Breast epithelium (tissue), 4 donors: ENCODE results near the gene TMEM50B. TPM values are rescaled to one million over a fixed set of nuclear protein-coding genes. Genes with fewer than 3 reads are reported as not detected.
"Not testable (repeated sequence)": the region's sequence is repeated elsewhere in the genome, so short reads cannot be mapped to it uniquely, and the experiment has no call there.

ENCODE experiments used
- DNase-seq, 2 donors: peaks; one replicate each; pipeline ENCODE4 v3.0.0-alpha.2; 2019; ENCODE audit warnings: low spot score in 2 of 2
- H3K27ac ChIP-seq, 2 donors: fragments of 200-600 bp; sonication (generic) in 1 of 2; one replicate each; pipeline ENCODE4 v1.5.1; 2016 to 2019; ENCODE audit warnings: mild to moderate bottlenecking in 1 of 2
- H3K27me3 ChIP-seq, 2 donors: fragments of 200-600 bp; sonication (generic) in 1 of 2; one replicate each; pipeline versions ENCODE4 v1.5.1 to v1.6.0; 2017 to 2019; ENCODE audit warnings: control low read depth in 1 of 2, mild to moderate bottlenecking in 1 of 2
- H3K36me3 ChIP-seq: fragments of 200-600 bp; one replicate; pipeline ENCODE4 v1.5.1; 2019
- H3K4me1 ChIP-seq, 2 donors: fragments of 200-600 bp; sonication (generic); one replicate each; pipeline ENCODE4 v1.5.1; 2016 to 2019; ENCODE audit warnings: control low read depth in 1 of 2
- H3K4me3 ChIP-seq, 3 donors: fragments of 200-600 bp; sonication (generic); 1 replicate in 2 of 3; 2 replicates in 1 of 3; pipeline ENCODE4 v1.5.1; 2016 to 2019; ENCODE audit warnings: mild to moderate bottlenecking in 3 of 3, moderate library complexity in 2 of 3
- H3K9me3 ChIP-seq, 2 donors: fragments of 200-600 bp; sonication (generic) in 1 of 2; one replicate each; pipeline ENCODE4 v1.5.1; 2016 to 2019; ENCODE audit warnings: control low read depth in 1 of 2
- CTCF ChIP-seq, 3 donors: fragments of 450-650 bp; IDR thresholded peaks; one replicate each; pipeline ENCODE4 v1.5.1; 2016 to 2017; ENCODE audit warnings: antibody characterized with exemption in 3 of 3, mild to moderate bottlenecking in 3 of 3, moderate library complexity in 3 of 3
- POLR2A ChIP-seq: fragments of 450-650 bp; IDR thresholded peaks from one replicate; pipeline ENCODE4 v1.6.1; 2016; ENCODE audit warnings: antibody characterized with exemption, mild to moderate bottlenecking, moderate library complexity
- POLR2AphosphoS5 ChIP-seq, 3 donors: sonication (generic); formaldehyde crosslinking; IDR thresholded peaks; one replicate each; pipeline ENCODE4 v1.6.1; 2017; ENCODE audit warnings: antibody characterized with exemption in 3 of 3
- intact Hi-C: fragments of 100-400 bp; cut with DNase I; formaldehyde crosslinking; loops from one replicate; pipeline ENCODE4 v1.15.1; 2023; ENCODE audit warnings: low total_unique reads
- total RNA-seq, 3 donors: library from RNA; depleted of rRNA; stranded (reverse); fragments of >200 nt; gene quantifications; one replicate each; pipeline ENCODE4 v1.1.0, GENCODE V29; 2016

Gene TMEM50B
- total RNA-seq, 3 donors from 2014 or later = 88.8 to 92.8 (median 91.8) TPM

GRCh38 chr21:33455686-33456446 is 23.9 kb downstream of the TMEM50B start:
- Histone ChIP-seq H3K4me1 (no peaks in the 10 kb centered on the region), H3K27ac (no peak overlapping the region), H3K4me3 (no peak overlapping the region), H3K27me3 (no peaks in the 10 kb centered on the region), H3K9me3 (no peaks in the 10 kb centered on the region), H3K36me3 (peaks cover 3% of the 10 kb centered on the region)
- TF ChIP-seq POLR2AphosphoS5 (IDR thresholded peaks at IDR 0.05) (no peak), CTCF (IDR thresholded peaks at IDR 0.05) (no peak), POLR2A (no peak)
- no peak for DNase-seq
- intact Hi-C loops = no loop called here

DNA sequence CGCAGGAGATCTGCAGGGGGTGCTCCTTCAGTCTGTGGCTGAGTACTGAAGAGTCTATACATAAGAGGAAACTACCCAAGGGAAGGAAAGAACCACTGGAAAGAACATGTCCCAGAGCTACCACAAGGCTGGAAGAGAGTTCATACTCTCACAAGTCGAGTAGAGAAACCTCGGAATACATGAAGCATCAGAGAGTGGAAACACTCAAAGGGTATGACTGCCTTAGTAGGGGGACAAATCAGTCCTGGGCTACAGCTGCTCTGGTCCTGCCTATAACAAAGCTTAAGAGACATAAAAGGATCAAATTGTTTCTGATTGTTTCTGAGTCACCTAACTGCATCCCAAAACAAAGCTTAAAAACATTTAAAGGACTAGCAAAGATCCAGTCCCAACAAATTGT is 27.4 kb downstream of the TMEM50B start:
- Histone ChIP-seq H3K4me1 (no peaks in the 10 kb centered on the region), H3K9me3 (no peaks in the 10 kb centered on the region), H3K36me3 (peaks cover 3% of the 10 kb centered on the region), H3K27ac (no peak overlapping the region), H3K4me3 (no peak overlapping the region), H3K27me3 (no peaks in the 10 kb centered on the region)
- TF ChIP-seq POLR2A = no peak
- intact Hi-C loops = no loop called here
- no peak for DNase-seq

DNA sequence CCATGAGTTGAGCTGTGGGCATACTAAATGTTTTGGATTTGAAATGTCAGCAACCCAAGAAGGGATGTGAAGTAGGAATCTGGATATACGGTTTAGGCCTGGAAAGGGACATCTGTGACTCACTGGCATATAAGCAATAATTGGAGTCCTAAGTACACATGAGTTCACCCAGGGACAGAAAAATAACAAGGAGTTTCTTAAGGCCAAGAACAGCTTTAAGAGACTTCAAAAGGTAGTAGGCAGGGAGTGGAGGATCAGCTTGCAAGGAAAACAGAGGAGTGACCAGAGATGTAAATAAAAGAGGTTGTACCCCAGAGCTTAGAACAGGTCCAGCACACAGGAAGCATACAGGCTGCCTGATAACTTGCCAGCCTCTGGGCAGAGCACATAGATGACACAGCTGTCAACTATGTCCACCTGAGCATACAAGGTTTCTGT is 28.1 kb downstream of the TMEM50B start:
- no peak for DNase-seq
- intact Hi-C loops = no loop called here
- peaks cover 3% of the 10 kb centered on the region for H3K36me3 ChIP-seq

DNA sequence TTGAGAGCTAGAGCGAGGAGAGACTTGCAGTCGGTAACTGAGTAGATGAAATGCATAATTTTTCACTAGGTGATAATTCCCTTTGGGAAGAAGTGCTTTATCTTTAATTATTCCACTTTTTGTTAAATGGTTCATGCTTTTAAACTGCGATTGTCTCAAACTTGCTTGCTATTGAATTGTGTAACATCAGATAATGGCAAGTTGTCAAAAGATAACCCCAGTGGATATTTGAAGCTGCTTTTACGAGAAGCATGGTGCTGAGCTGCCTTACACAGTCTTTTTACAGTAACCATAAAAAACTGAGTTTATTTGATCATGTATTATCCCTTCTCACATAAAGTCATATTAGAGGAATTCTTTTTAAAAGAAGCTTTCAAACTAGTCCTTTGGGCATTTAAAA is 30.2 kb downstream of the TMEM50B start:
- DNase-seq = no peak
- Histone ChIP-seq H3K27ac (no peak overlapping the region), H3K36me3 (no peaks in the 10 kb centered on the region), H3K4me1 (no peaks in the 10 kb centered on the region), H3K9me3 (no peaks in the 10 kb centered on the region), H3K27me3 (no peaks in the 10 kb centered on the region), H3K4me3 (no peak overlapping the region)
- no peak for TF ChIP-seq POLR2AphosphoS5 (IDR thresholded peaks at IDR 0.05)
- TF ChIP-seq CTCF (IDR thresholded peaks at IDR 0.05) = no peak
- TF ChIP-seq POLR2A = no peak
- intact Hi-C loops = loop anchor here (10.0 kb wide), 1 partner anchor 195 kb away; no protein-coding TSS in a partner anchor

More for the DNA sequence above, 28.1 kb downstream of the TMEM50B start:
- H3K9me3 ChIP-seq = no peaks in the 10 kb centered on the region
- H3K27ac ChIP-seq = no peak overlapping the region
- TF ChIP-seq POLR2A = no peak
- no peak for TF ChIP-seq POLR2AphosphoS5 (IDR thresholded peaks at IDR 0.05)
- no peak for TF ChIP-seq CTCF (IDR thresholded peaks at IDR 0.05)
- H3K4me1 ChIP-seq = no peaks in the 10 kb centered on the region
- H3K4me3 ChIP-seq = no peak overlapping the region
- no peaks in the 10 kb centered on the region for H3K27me3 ChIP-seq

- DNase-seq, H3K9me3 ChIP-seq, H3K4me1 ChIP-seq, H3K27ac ChIP-seq, H3K36me3 ChIP-seq, H3K27me3 ChIP-seq, H3K4me3 ChIP-seq: not testable (repeated sequence)
- intact Hi-C loops = loop anchor here (10.0 kb wide), 1 partner anchor 192 kb away; no protein-coding TSS in a partner anchor
Observed at GRCh38 chr21:33446620-33447019, 33.2 kb downstream of the TMEM50B start.

DNA sequence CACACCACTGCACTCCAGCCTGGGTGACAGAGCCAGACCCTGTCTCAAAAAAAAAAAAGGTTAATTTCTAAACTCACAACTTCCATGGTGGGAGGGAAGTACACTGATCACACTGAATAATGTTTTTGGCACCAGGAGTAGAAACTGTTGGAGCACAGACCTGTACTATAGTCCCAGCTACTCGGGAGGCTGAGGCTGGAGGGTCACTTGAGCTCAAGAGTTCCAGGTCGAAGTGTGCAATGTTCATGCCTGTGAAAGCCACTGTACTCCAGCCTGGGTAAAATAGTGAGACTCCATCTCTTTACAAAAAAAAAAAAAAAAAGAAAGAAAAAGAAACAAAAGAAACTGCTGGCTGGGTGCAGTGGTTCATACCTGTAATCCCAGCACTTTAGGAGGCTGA is 35.3 kb downstream of the TMEM50B start:
- intact Hi-C loops = loop anchor here (10.0 kb wide), 1 partner anchor 190 kb away; no protein-coding TSS in a partner anchor
- H3K4me1 ChIP-seq = no peaks in the 10 kb centered on the region
- H3K36me3 ChIP-seq = no peaks in the 10 kb centered on the region

More for the DNA sequence above, 35.3 kb downstream of the TMEM50B start:
- Histone ChIP-seq H3K4me3 (no peak overlapping the region), H3K27me3 (no peaks in the 10 kb centered on the region), H3K27ac (no peak overlapping the region), H3K9me3 (no peaks in the 10 kb centered on the region)
- TF ChIP-seq POLR2AphosphoS5 (IDR thresholded peaks at IDR 0.05) (no peak), CTCF (IDR thresholded peaks at IDR 0.05) (no peak), POLR2A (no peak)
- no peak for DNase-seq
